HG03025 (cell line): ENCODE results near the gene NUAK2.

Experiments used
- ATAC-seq: cut with Tn5 transposase; IDR thresholded peaks from one replicate; pipeline ENCODE4 v1.9.1; 2021; ENCODE audit warnings: mild to moderate bottlenecking, moderate library complexity; ENCODE audit not compliant: unreplicated experiment, low FRiP score

The NUAK2 gene

DNA sequence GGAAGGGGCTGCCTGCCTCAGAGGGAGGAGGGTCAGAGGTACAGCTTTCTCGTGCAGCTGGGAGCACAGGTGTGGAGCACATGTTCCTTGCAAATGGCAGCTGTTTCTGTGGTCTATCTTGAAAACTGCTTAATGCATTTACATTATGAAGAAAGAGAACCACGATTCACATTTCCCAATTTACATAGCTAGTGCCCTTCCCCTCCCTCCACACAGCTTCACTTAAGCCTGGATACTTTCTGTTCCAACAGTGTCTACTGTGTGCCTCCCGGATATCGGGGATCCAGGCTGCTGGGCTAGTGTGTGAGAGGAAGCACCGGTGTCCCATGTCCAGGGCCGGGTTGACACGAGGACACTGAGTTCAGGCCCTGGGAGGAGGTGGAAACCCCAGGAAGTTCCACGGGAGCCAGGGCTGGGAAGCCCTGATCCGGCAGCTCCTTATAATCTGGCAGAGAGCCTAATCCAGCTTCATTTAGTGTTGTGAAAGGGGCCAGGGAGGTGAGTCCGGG lies 62.2 kb downstream of the NUAK2 start:
- ATAC-seq, result no peak

DNA sequence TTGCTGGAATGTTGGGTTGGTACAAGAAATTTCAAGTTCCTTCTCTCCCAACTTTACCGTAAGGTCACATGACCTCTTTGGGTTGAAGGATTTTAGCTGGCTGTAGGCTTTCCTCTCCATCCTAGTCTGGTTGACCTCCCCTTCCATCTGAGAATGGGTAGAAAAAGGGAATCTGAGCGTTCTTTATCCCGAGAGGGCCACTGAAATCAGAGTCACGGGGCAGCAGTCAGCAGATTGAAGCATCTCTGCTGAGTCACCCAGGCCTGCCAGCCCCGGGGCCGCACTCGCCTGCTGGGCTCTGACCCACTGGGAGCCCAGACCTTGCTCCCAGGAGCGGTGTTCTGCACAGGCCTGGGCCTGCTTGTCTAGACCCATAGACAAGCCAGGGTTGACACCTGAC lies 62.8 kb downstream of the NUAK2 start:
- no peak for ATAC-seq

DNA sequence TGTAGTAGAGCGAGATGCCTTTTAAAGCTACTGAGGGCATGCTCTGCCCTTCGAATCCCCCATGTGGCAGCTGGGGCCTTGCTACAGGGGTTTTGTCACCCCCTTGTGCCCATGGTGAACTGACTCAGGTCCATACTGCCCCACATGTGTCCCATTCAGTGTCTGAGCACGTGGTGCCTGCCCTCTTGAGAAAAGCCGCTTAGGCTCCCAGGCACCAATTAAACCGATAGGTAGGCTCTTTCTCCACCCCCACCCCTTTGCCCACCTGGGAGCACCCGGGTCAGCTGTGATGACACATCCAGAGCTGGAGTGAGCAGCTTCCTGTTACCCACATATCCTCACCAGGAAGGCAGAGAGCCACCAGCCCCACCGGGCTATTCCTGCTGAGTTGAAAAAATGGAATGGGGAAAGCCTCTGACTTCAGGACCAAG lies 63.3 kb downstream of the NUAK2 start:
- no peak for ATAC-seq

DNA sequence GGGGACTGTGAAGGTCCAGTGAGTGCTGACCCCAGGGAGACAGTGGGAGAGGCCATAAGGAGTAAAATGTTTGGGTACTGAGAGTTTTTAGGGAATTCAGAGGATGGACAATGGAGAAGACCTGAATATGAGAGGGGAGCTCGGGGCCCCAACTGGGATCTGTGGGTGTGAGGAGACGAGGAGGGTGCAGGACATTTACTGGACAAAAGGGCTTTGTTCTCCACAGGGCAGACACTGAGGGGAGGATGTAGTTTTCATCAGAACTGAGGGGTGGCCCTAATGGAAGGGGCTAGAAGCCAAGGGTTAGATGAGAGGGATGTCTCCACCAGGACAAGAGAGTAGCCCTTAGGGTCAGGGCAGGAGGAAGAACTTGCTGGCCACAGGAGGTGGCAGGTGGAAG lies 63.8 kb downstream of the NUAK2 start:
- ATAC-seq, result no peak

DNA sequence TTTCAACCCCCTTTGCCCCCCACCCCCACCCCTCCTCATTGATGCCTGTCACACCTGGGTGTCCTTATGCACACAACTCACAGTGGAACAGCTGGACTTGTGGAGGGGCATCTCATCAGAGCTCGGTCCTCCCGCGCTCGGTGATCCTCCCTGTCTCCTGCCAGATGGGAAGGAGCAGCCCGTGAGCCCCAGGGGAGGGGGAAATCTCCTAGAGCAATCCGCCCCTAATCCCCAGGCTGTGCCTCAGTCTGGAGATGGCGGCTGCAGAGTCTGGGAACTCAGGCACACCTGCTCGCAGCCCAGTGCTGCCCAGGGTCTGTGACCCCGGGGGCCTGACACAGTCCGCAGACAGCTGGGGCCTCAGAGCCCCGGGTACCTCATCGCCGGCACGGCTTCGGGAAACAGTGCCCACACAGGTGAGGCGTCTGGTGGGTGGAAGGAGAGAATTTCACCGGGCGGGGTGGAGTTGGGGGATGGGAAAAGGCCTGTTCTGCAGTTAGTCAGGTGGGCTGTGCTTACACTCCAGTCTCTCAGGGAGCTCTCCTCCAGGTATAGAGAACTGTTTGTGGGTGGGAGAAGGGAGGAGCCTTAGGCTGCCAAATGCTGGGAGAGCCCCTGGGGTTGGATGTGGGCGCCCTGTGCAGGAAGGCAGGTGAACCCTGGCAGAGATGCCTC lies 64.5 kb downstream of the NUAK2 start:
- ATAC-seq, result no peak

DNA sequence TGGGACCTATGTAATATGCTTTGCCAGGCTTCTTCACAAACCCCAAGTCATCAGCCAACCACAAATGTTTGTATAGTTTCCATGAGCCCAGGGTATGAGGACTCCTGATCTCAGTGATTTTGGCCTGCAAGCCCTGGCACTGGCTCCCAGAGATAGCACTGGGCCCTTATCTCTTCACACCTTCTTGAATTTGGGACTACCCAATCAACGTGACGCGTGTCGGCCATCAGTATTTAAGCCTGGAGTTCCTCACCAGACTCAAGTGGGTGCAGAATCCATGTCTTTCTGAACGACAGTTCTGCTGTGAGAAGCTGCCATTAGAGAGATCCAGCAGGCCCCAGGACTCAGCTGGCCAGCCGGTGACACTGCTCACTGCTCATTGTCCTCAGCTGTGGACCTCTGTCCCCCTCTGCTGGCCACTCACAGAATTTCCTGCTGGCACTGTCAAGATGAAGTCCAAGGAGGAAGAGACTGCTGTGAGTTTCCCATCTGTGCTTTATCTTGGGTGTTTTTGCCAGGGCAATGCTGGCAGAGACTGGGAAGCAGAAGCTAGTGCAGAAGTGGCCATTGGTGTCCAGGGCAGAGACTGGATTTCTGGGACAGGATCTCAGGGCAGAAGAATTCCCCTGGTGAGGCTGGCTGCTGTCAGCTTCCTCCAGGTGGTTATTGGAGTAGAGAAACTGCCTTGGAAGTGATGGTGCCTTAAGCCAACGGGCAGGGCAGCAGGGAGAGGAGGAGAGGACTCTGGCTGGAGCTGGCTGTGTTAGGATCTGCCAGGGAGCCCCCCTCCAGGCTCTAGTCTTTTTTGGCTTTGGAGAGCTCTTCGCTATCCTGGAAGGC lies 65.4 kb downstream of the NUAK2 start:
- ATAC-seq, result no peak
